ENCODE results near the gene PHYHD1. TPM values are rescaled to one million over a fixed set of nuclear protein-coding genes. Genes with fewer than 3 reads are reported as not detected.

The PHYHD1 gene
- total and polyA plus RNA-seq, 2 of the 4 experiments (the other 2 are of a cell fraction), result 2.2 to 8.4 TPM

- H3K79me1 ChIP-seq (ENCODE audit: low read depth in 1 of 2, low read length in 2 of 2), result peaks cover 24 to 78% of the 10 kb centered on the region in 2 experiments
- peak overlapping the region in 1 of 2 experiments; percentile 24; a peak in 1 of 4 replicates for H4K8ac ChIP-seq (ENCODE audit: low read depth in 2 of 2, low read length in 2 of 2)
- ATAC-seq (ENCODE audit: low read depth) (0 out of 2 replicates have a peak, but pooled peaks have one; percentile 19), DNase-seq (no peak)
- no peak overlapping the region for H4K91ac ChIP-seq (ENCODE audit: insufficient read depth, low read depth, low read length)
- H3K9ac ChIP-seq (ENCODE audit: low read depth, low read length), result no peak overlapping the region
- H3K56ac ChIP-seq (ENCODE audit: extremely low read depth, insufficient read depth, low read length), result no peak overlapping the region
- no peak overlapping the region for H3K27ac ChIP-seq (ENCODE audit: insufficient read depth, low read length)
- 0 out of 2 replicates have a peak overlapping the region, but pooled peaks have one; percentile 62 for H3K14ac ChIP-seq (replicated peaks; ENCODE audit: low read depth, low read length)
- peaks cover 18% of the 10 kb centered on the region for H3K9me1 ChIP-seq (ENCODE audit: insufficient read depth, low read length)
- H3K18ac ChIP-seq (ENCODE audit: low read depth, low read length), result no peak overlapping the region
- H2BK5ac ChIP-seq (ENCODE audit: low read depth, low read length, poor library complexity, severe bottlenecking), result peak overlapping the region; percentile 43
- ChIA-PET CTCF (no interaction called here), POLR2A (ENCODE audit: unreplicated experiment) (no interaction called here)
- H3K4me2 ChIP-seq (ENCODE audit: low read depth, low read length), result no peak overlapping the region
- peaks cover 7% of the 10 kb centered on the region for H3K4me1 ChIP-seq (ENCODE audit: control insufficient read depth, insufficient read depth, low read length)
- TF ChIP-seq CEBPB (IDR thresholded peaks at IDR 0.05; ENCODE audit: low read depth, low read length) (peak; percentile 56; the same call in 1 of the 2 replicates), MAFK (IDR thresholded peaks at IDR 0.05; ENCODE audit: low read depth, low read length) (no peak), MAZ (IDR thresholded peaks at IDR 0.05; ENCODE audit: borderline replicate concordance, low read depth, low read length) (peak; percentile 37; the same call in 1 of the 2 replicates), NFE2L2 (IDR thresholded peaks at IDR 0.05; ENCODE audit: low read depth, low read length) (no peak)
- no peak overlapping the region for H3K23ac ChIP-seq (ENCODE audit: low read depth, low read length)
- H3K36me3 ChIP-seq (ENCODE audit: control insufficient read depth, insufficient read depth, low read length), result peaks cover 26% of the 10 kb centered on the region
- H3K4me3 ChIP-seq (ENCODE audit: insufficient read depth, low read depth, low read length), result no peak overlapping the region
- in situ Hi-C loops (cut with MboI; ENCODE audit: low sequenced_read_pairs), result no loop called here
- no peaks in the 10 kb centered on the region for H3K27me3 ChIP-seq (ENCODE audit: control insufficient read depth, insufficient read depth, low read length)
- intact Hi-C loops (cut with micrococcal nuclease), result no loop called here
- H3K9me3 ChIP-seq (ENCODE audit: control insufficient read depth, insufficient read depth, low read length), result no peaks in the 10 kb centered on the region
- H2AK9ac ChIP-seq (replicated peaks; ENCODE audit: low read depth, low read length, poor library complexity), result peak overlapping the region; percentile 11
- dilution Hi-C loops (cut with HindIII; ENCODE audit: low sequenced_read_pairs, unreplicated experiment), result no loop called here
- H2AK5ac ChIP-seq (ENCODE audit: low read depth, low read length), result no peak overlapping the region; the same call in 1 of the 2 replicates
- 0 out of 2 replicates have a peak overlapping the region, but pooled peaks have one; percentile 20 for H3K4ac ChIP-seq (ENCODE audit: low read depth, low read length)
- H2BK120ac ChIP-seq (ENCODE audit: low read depth, low read length), result no peak overlapping the region
- peaks cover 16% of the 10 kb centered on the region for H4K20me1 ChIP-seq (ENCODE audit: insufficient read depth, low read length)
- H2BK15ac ChIP-seq (ENCODE audit: low read depth, low read length), result no peak overlapping the region
- no TSS peak for BruUV-seq (replicated peaks)
- no peak overlapping the region for H4K5ac ChIP-seq (ENCODE audit: low read depth, low read length)
- H2AFZ ChIP-seq (replicated peaks; ENCODE audit: low read length, poor library complexity), result peak overlapping the region; percentile 17
- H2BK20ac ChIP-seq (ENCODE audit: low read depth, low read length), result no peak overlapping the region
- 100% methylated on average over 2 of the region's 8 CpGs; no CpG with 5 or more reads in 1 of the 2 experiments for WGBS, 2 experiments (ENCODE audit: extremely low coverage in 2 of 2, insufficient read length in 1 of 2)
Measured at GRCh38 chr9:128899566-128900322, 21.0 kb upstream of the PHYHD1 start.
